Osteoblast (primary cell): Measurements from ENCODE around the gene GLYR1. TPM values are rescaled to one million over a fixed set of nuclear protein-coding genes. Genes with fewer than 3 reads are reported as not detected.

Experiments
- DNase-seq: peaks from one replicate; pipeline ENCODE4 v3.0.0; 2011; ENCODE audit warnings: low spot score, mixed read lengths; ENCODE audit not compliant: insufficient read length; ENCODE audit errors: missing footprints
- H2AFZ ChIP-seq: 2 replicates; pipeline ENCODE4 v1.6.0; 2011; ENCODE audit warnings: mild to moderate bottlenecking, low read length
- H3K27ac ChIP-seq: 2 replicates; pipeline ENCODE4 v1.5.1; 2011; ENCODE audit warnings: mild to moderate bottlenecking, low read depth, low read length, moderate library complexity
- H3K27me3 ChIP-seq: 2 replicates; pipeline ENCODE4 v1.6.0; 2012; ENCODE audit warnings: mild to moderate bottlenecking, control low read depth, inconsistent platforms, low read length, moderate library complexity; ENCODE audit not compliant: insufficient read depth
- H3K36me3 ChIP-seq: 2 replicates; pipeline ENCODE4 v1.5.1; 2011; ENCODE audit warnings: mild to moderate bottlenecking, low read length, control low read depth, moderate library complexity; ENCODE audit not compliant: insufficient read depth
- H3K4me1 ChIP-seq: 2 replicates; pipeline ENCODE4 v1.5.1; 2011; ENCODE audit warnings: mild to moderate bottlenecking, low read length, control low read depth, moderate library complexity; ENCODE audit not compliant: insufficient read depth
- H3K4me2 ChIP-seq: 2 replicates; pipeline ENCODE4 v1.6.0; 2011; ENCODE audit warnings: mild to moderate bottlenecking, low read length; ENCODE audit not compliant: insufficient read depth
- H3K4me3 ChIP-seq: fragments of 200-600 bp; sonication (generic); 3 replicates; pipeline ENCODE4 v1.5.1; 2012; ENCODE audit warnings: mild to moderate bottlenecking, low read length, inconsistent platforms; ENCODE audit not compliant: insufficient read depth
- H3K79me2 ChIP-seq: 2 replicates; pipeline ENCODE4 v1.6.0; 2012; ENCODE audit warnings: mild to moderate bottlenecking, low read length, control low read depth, inconsistent platforms; ENCODE audit not compliant: insufficient read depth
- H3K9me3 ChIP-seq: 2 replicates; pipeline ENCODE4 v1.5.1; 2011; ENCODE audit warnings: low read depth, low read length, control low read depth
- H4K20me1 ChIP-seq: 2 replicates; pipeline ENCODE4 v1.6.0; 2012; ENCODE audit warnings: mild to moderate bottlenecking, low read length, control low read depth; ENCODE audit not compliant: insufficient read depth
- CTCF ChIP-seq: IDR thresholded peaks from 2 replicates; pipeline ENCODE4 v1.5.1; 2011; ENCODE audit warnings: mild to moderate bottlenecking, low read depth, low read length, moderate library complexity; ENCODE audit errors: extremely low read depth
- total RNA-seq: library from RNA; depleted of rRNA; stranded (reverse); fragments of >200 nt; gene quantifications from 2 replicates; pipeline ENCODE4 v1.2.3, GENCODE V29; 2012

GLYR1 gene
- total RNA-seq, 1 donor: 48.1 TPM

- Histone ChIP-seq H3K4me2 (no peak overlapping the region), H3K9me3 (no peaks in the 10 kb centered on the region), H3K79me2 (no peaks in the 10 kb centered on the region), H2AFZ (no peak overlapping the region), H3K4me1 (peaks cover 11% of the 10 kb centered on the region), H4K20me1 (no peaks in the 10 kb centered on the region), H3K27ac (no peak overlapping the region), H3K4me3 (no peak overlapping the region), H3K27me3 (no peaks in the 10 kb centered on the region), H3K36me3 (no peaks in the 10 kb centered on the region)
- DNase-seq: peak; percentile 46
- TF ChIP-seq CTCF: no peak
These were observed 48.6 kb downstream of the GLYR1 start for GRCh38 chr16:4798456-4798855.

GRCh38 chr16:4797805-4798252 lies 49.3 kb downstream of the GLYR1 start:
- no peak overlapping the region for H2AFZ ChIP-seq
- H3K4me2 ChIP-seq: no peak overlapping the region
- no peak overlapping the region for H3K27ac ChIP-seq
- peak; percentile 32 for DNase-seq
- no peaks in the 10 kb centered on the region for H3K9me3 ChIP-seq
- H3K4me1 ChIP-seq: peaks cover 6% of the 10 kb centered on the region
- H4K20me1 ChIP-seq: no peaks in the 10 kb centered on the region
- no peaks in the 10 kb centered on the region for H3K79me2 ChIP-seq
- no peaks in the 10 kb centered on the region for H3K27me3 ChIP-seq
- H3K36me3 ChIP-seq: no peaks in the 10 kb centered on the region
- H3K4me3 ChIP-seq: no peak overlapping the region
- no peak for TF ChIP-seq CTCF

- H3K4me3 ChIP-seq: no peak overlapping the region
- H3K4me1 ChIP-seq: peaks cover 6% of the 10 kb centered on the region
- DNase-seq: peak; percentile 67
- H3K27ac ChIP-seq: no peak overlapping the region
- no peaks in the 10 kb centered on the region for H4K20me1 ChIP-seq
- no peak for TF ChIP-seq CTCF
- no peak overlapping the region for H3K4me2 ChIP-seq
- H3K36me3 ChIP-seq: no peaks in the 10 kb centered on the region
- H3K27me3 ChIP-seq: no peaks in the 10 kb centered on the region
- H3K79me2 ChIP-seq: no peaks in the 10 kb centered on the region
- no peak overlapping the region for H2AFZ ChIP-seq
- H3K9me3 ChIP-seq: no peaks in the 10 kb centered on the region
These were observed 49.9 kb downstream of the GLYR1 start for GRCh38 chr16:4796982-4797804.

- Histone ChIP-seq H3K36me3 (no peaks in the 10 kb centered on the region), H3K27ac (no peak overlapping the region), H3K4me3 (no peak overlapping the region), H3K79me2 (no peaks in the 10 kb centered on the region), H3K27me3 (no peaks in the 10 kb centered on the region), H3K4me1 (no peaks in the 10 kb centered on the region), H3K4me2 (no peak overlapping the region), H4K20me1 (no peaks in the 10 kb centered on the region), H2AFZ (no peak overlapping the region), H3K9me3 (no peaks in the 10 kb centered on the region)
- DNase-seq: peak; percentile 45
- TF ChIP-seq CTCF: no peak
These were observed 51.1 kb downstream of the GLYR1 start for GRCh38 chr16:4795828-4796572.
